SK-N-SH treated with all-trans-retinoic acid at 6 μM for 48 hours (cell line): ENCODE results near the gene DAB1.
A peak's percentile ranks its signal among the peaks of the same experiment; 100 is the strongest.

ENCODE experiments used
- ATAC-seq: fragments of 200-7000 bp; cut with Tn5 transposase; 3 replicates; pipeline ENCODE4 v1.9.1; 2020; ENCODE audit warnings: mild to moderate bottlenecking, moderate library complexity
- ARNTL ChIP-seq: fragments of 450-650 bp; formaldehyde crosslinking; IDR thresholded peaks from 2 replicates; pipeline ENCODE4 v1.5.0; 2020; ENCODE audit warnings: low read depth, mild to moderate bottlenecking, moderate library complexity, borderline replicate concordance
- BACH2 ChIP-seq: fragments of 250-450 bp; sonication (Bioruptor Pico); IDR thresholded peaks from 2 replicates; pipeline ENCODE4 v1.9.0; 2021; ENCODE audit warnings: mild to moderate bottlenecking, borderline replicate concordance
- CSDC2 ChIP-seq: fragments of 250-450 bp; sonication (Bioruptor Pico); IDR thresholded peaks from 2 replicates; pipeline ENCODE4 v1.5.0; 2020; ENCODE audit warnings: mild to moderate bottlenecking, moderate library complexity
- GLIS3 ChIP-seq: fragments of 250-450 bp; sonication (Bioruptor Pico); IDR thresholded peaks from 2 replicates; pipeline ENCODE4 v1.5.0; 2020; ENCODE audit warnings: mild to moderate bottlenecking, moderate library complexity
- ISL1 ChIP-seq: fragments of 250-450 bp; sonication (Bioruptor Pico); IDR thresholded peaks from 2 replicates; pipeline ENCODE4 v2.1.2; 2022; ENCODE audit warnings: mild to moderate bottlenecking, moderate library complexity
- OSR1 ChIP-seq: fragments of 250-450 bp; sonication (Bioruptor Pico); IDR thresholded peaks from 2 replicates; pipeline ENCODE4 v1.8.0; 2022; ENCODE audit warnings: moderate library complexity, mild to moderate bottlenecking, inconsistent platforms
- POU6F1 ChIP-seq: fragments of 250-450 bp; sonication (Bioruptor Pico); IDR thresholded peaks from 2 replicates; pipeline ENCODE4 v1.8.0; 2021; ENCODE audit warnings: low read depth, mild to moderate bottlenecking, moderate library complexity, borderline replicate concordance
- PPARA ChIP-seq: fragments of 250-450 bp; sonication (Bioruptor Pico); IDR thresholded peaks from 2 replicates; pipeline ENCODE4 v1.5.0; 2020; ENCODE audit warnings: mild to moderate bottlenecking, borderline replicate concordance
- RARB ChIP-seq: fragments of 250-450 bp; sonication (Bioruptor Pico); IDR thresholded peaks from 2 replicates; pipeline ENCODE4 v1.8.0; 2021; ENCODE audit warnings: mild to moderate bottlenecking, moderate library complexity
- SNAI2 ChIP-seq: fragments of 250-450 bp; sonication (Bioruptor Pico); IDR thresholded peaks from 2 replicates; pipeline ENCODE4 v1.5.0; 2020; ENCODE audit warnings: mild to moderate bottlenecking, moderate library complexity
- TCF4 ChIP-seq: fragments of 250-450 bp; sonication (Bioruptor Pico); IDR thresholded peaks from 2 replicates; pipeline ENCODE4 v1.8.0; 2021; ENCODE audit warnings: mild to moderate bottlenecking, moderate library complexity, borderline replicate concordance
- TOX ChIP-seq: fragments of 250-450 bp; sonication (Bioruptor Pico); IDR thresholded peaks from 2 replicates; pipeline ENCODE4 v1.8.0; 2021; ENCODE audit warnings: mild to moderate bottlenecking, moderate library complexity, borderline replicate concordance
- ZFP3 ChIP-seq: fragments of 250-450 bp; sonication (Bioruptor Pico); IDR thresholded peaks from 2 replicates; pipeline ENCODE4 v1.5.0; 2020; ENCODE audit warnings: mild to moderate bottlenecking, moderate library complexity
- ZFP30 ChIP-seq: fragments of 450-650 bp; formaldehyde crosslinking; IDR thresholded peaks from 2 replicates; pipeline ENCODE4 v1.5.0; 2022; ENCODE audit warnings: mild to moderate bottlenecking, moderate library complexity
- ZNF565 ChIP-seq: fragments of 450-650 bp; formaldehyde crosslinking; conservative IDR thresholded peaks from 2 replicates; pipeline ENCODE4 v1.5.0; 2020; ENCODE audit warnings: low read depth, mild to moderate bottlenecking, moderate library complexity
- ZNF70 ChIP-seq: fragments of 450-650 bp; formaldehyde crosslinking; IDR thresholded peaks from 2 replicates; pipeline ENCODE4 v1.5.0; 2020; ENCODE audit warnings: mild to moderate bottlenecking, moderate library complexity
- ZNF8 ChIP-seq: fragments of 450-650 bp; formaldehyde crosslinking; IDR thresholded peaks from 2 replicates; pipeline ENCODE4 v1.5.0; 2020; ENCODE audit warnings: mild to moderate bottlenecking, moderate library complexity
- TF ChIP-seq, protein P1 (sequence below): fragments of 250-450 bp; sonication (Bioruptor Pico); IDR thresholded peaks from 2 replicates; pipeline ENCODE4 v1.5.1; 2021; ENCODE audit warnings: mild to moderate bottlenecking, moderate library complexity
- TF ChIP-seq, protein P2 (sequence below): fragments of 250-450 bp; sonication (Bioruptor Pico); IDR thresholded peaks from 2 replicates; pipeline ENCODE4 v1.5.1; 2020; ENCODE audit warnings: low read depth, mild to moderate bottlenecking, moderate library complexity
- TF ChIP-seq, protein P3 (sequence below): fragments of 250-450 bp; sonication (Bioruptor Pico); IDR thresholded peaks from 2 replicates; pipeline ENCODE4 v1.5.0; 2020; ENCODE audit warnings: mild to moderate bottlenecking, moderate library complexity
- TF ChIP-seq, protein P4 (sequence below): fragments of 250-450 bp; sonication (Bioruptor Pico); IDR thresholded peaks from 2 replicates; pipeline ENCODE4 v1.8.0; 2020; ENCODE audit warnings: mild to moderate bottlenecking, moderate library complexity, borderline replicate concordance

Gene DAB1

DNA sequence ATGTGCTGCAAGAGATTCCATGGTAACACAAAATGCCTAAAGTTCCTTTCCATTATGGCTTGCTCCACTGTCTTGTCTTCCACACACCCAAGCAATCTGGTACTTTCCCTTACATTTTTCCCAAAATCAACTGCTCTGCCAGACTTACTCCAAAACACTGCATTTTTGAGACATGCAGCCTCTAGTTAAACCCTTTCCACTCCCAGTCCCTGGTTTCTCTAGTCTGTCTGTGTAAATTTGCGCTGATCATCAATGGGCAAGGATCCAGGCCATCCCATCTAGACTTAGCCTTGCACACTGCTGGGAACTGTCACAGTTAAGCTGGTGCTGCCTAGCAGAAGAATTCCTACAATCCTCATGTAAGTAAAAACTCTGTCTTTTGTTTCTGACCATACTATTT lies 47.8 kb downstream of the DAB1 start:
- TF ChIP-seq SNAI2 (CRISPR knock-in tag) (no peak), ISL1 (CRISPR knock-in tag) (no peak), ZFP3 (CRISPR knock-in tag) (no peak), BACH2 (CRISPR knock-in tag) (no peak), OSR1 (CRISPR knock-in tag) (no peak), ZNF70 (CRISPR knock-in tag) (no peak), TOX (CRISPR knock-in tag) (no peak), GLIS3 (CRISPR knock-in tag) (no peak), CSDC2 (no peak), ZFP30 (CRISPR knock-in tag) (no peak), ZNF8 (CRISPR knock-in tag) (no peak), ARNTL (no peak), ZNF565 (CRISPR knock-in tag) (no peak), POU6F1 (no peak)
- TF ChIP-seq, protein P1, sequence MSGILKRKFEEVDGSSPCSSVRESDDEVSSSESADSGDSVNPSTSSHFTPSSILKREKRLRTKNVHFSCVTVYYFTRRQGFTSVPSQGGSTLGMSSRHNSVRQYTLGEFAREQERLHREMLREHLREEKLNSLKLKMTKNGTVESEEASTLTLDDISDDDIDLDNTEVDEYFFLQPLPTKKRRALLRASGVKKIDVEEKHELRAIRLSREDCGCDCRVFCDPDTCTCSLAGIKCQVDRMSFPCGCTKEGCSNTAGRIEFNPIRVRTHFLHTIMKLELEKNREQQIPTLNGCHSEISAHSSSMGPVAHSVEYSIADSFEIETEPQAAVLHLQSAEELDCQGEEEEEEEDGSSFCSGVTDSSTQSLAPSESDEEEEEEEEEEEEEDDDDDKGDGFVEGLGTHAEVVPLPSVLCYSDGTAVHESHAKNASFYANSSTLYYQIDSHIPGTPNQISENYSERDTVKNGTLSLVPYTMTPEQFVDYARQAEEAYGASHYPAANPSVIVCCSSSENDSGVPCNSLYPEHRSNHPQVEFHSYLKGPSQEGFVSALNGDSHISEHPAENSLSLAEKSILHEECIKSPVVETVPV = no peak
- TF ChIP-seq, protein P2, sequence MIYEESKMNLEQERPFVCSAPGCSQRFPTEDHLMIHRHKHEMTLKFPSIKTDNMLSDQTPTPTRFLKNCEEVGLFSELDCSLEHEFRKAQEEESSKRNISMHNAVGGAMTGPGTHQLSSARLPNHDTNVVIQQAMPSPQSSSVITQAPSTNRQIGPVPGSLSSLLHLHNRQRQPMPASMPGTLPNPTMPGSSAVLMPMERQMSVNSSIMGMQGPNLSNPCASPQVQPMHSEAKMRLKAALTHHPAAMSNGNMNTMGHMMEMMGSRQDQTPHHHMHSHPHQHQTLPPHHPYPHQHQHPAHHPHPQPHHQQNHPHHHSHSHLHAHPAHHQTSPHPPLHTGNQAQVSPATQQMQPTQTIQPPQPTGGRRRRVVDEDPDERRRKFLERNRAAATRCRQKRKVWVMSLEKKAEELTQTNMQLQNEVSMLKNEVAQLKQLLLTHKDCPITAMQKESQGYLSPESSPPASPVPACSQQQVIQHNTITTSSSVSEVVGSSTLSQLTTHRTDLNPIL = no peak
- peak; percentile 21; the same call in 1 of the 3 replicates for ATAC-seq

DNA sequence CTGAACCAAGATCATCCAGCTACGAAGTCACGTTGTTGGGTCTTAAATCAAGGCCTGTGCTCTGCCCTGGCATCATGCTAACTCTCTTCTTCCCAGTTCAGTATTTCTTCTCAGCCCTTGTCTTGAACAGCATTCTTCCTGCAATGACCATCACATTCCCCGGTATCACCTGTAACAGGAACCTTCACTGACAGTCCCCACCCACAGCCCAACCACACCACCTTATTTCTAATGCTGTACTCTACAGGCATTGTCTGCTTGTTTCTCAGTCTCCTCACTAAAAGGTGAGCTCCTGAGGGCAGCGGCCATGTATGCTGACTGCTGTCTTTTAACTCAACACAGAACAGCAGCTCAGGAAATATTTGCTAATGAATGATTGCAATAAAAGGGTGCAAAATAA lies 54.0 kb downstream of the DAB1 start:
- TF ChIP-seq ISL1 (CRISPR knock-in tag) (no peak), ZFP3 (CRISPR knock-in tag) (no peak), TCF4 (CRISPR knock-in tag) (no peak), TOX (CRISPR knock-in tag) (no peak)
- TF ChIP-seq, protein P3, sequence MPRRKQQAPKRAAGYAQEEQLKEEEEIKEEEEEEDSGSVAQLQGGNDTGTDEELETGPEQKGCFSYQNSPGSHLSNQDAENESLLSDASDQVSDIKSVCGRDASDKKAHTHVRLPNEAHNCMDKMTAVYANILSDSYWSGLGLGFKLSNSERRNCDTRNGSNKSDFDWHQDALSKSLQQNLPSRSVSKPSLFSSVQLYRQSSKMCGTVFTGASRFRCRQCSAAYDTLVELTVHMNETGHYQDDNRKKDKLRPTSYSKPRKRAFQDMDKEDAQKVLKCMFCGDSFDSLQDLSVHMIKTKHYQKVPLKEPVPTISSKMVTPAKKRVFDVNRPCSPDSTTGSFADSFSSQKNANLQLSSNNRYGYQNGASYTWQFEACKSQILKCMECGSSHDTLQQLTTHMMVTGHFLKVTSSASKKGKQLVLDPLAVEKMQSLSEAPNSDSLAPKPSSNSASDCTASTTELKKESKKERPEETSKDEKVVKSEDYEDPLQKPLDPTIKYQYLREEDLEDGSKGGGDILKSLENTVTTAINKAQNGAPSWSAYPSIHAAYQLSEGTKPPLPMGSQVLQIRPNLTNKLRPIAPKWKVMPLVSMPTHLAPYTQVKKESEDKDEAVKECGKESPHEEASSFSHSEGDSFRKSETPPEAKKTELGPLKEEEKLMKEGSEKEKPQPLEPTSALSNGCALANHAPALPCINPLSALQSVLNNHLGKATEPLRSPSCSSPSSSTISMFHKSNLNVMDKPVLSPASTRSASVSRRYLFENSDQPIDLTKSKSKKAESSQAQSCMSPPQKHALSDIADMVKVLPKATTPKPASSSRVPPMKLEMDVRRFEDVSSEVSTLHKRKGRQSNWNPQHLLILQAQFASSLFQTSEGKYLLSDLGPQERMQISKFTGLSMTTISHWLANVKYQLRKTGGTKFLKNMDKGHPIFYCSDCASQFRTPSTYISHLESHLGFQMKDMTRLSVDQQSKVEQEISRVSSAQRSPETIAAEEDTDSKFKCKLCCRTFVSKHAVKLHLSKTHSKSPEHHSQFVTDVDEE (CRISPR knock-in tag) = no peak
- TF ChIP-seq, all 23 proteins: peak for 0
- no peak for ATAC-seq

DNA sequence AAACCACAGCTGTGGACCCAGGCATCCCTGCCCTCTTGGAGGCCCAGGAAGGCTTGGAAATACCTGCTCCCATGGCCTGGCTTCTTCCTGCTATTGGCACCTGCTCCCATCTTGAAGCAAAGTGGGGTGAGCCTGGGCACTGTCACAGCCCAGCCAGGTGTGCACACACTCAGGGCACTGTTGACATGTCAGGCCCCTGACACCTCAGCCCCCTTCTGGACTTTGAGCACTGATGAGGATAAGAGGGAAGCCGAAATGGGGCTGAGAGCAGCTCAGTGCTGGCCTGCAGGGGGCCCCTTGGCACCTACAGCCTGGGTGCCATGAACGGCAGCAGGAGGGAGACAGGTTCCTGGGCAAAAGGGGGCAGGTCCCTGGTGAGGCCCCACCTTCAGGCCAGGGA lies 55.9 kb downstream of the DAB1 start:
- no peak for ATAC-seq
- TF ChIP-seq ZNF565 (CRISPR knock-in tag) = no peak
- no peak for TF ChIP-seq OSR1 (CRISPR knock-in tag)
- TF ChIP-seq ZFP3 (CRISPR knock-in tag) = no peak
- TF ChIP-seq BACH2 (CRISPR knock-in tag) = no peak
- TF ChIP-seq RARB (CRISPR knock-in tag) = no peak
- TF ChIP-seq, protein P2 = no peak
- TF ChIP-seq, protein P3 (CRISPR knock-in tag) = no peak
- TF ChIP-seq ZFP30 (CRISPR knock-in tag) = no peak
- TF ChIP-seq, protein P4, sequence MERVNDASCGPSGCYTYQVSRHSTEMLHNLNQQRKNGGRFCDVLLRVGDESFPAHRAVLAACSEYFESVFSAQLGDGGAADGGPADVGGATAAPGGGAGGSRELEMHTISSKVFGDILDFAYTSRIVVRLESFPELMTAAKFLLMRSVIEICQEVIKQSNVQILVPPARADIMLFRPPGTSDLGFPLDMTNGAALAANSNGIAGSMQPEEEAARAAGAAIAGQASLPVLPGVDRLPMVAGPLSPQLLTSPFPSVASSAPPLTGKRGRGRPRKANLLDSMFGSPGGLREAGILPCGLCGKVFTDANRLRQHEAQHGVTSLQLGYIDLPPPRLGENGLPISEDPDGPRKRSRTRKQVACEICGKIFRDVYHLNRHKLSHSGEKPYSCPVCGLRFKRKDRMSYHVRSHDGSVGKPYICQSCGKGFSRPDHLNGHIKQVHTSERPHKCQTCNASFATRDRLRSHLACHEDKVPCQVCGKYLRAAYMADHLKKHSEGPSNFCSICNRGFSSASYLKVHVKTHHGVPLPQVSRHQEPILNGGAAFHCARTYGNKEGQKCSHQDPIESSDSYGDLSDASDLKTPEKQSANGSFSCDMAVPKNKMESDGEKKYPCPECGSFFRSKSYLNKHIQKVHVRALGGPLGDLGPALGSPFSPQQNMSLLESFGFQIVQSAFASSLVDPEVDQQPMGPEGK = no peak
- TF ChIP-seq CSDC2 = no peak
- no peak for TF ChIP-seq PPARA (CRISPR knock-in tag)
- no peak for TF ChIP-seq ISL1 (CRISPR knock-in tag)
